CD8-positive, alpha-beta memory T cell (primary cell): Measurements from ENCODE around the gene MAP3K19. TPM values are rescaled to one million over a fixed set of nuclear protein-coding genes. Genes with fewer than 3 reads are reported as not detected.

ENCODE experiments used
- CTCF ChIA-PET: fragments of 350-600 bp; sonication (Branson Sonifier 250); formaldehyde crosslinking; loops from one replicate; lab custom pipeline; 2021; ENCODE audit warnings: antibody characterized with exemption; lab: Charles Lee
- POLR2A ChIA-PET: fragments of 350-600 bp; sonication (Branson Sonifier 250); formaldehyde crosslinking; loops from one replicate; lab custom pipeline; 2021; ENCODE audit warnings: antibody characterized with exemption; lab: Charles Lee
- DNase-seq, 5 donors: peaks; one replicate each; pipeline versions ENCODE4 v3.0.0 to v3.0.0-alpha.2; 2020 to 2022; ENCODE audit warnings: mixed read lengths in 1 of 5
- H3K27ac ChIP-seq: one replicate; pipeline ENCODE4 v1.7.0; 2013; ENCODE audit warnings: low read depth, mild to moderate bottlenecking, low read length, moderate library complexity
- H3K27me3 ChIP-seq: 2 replicates; pipeline ENCODE4 v1.7.0; 2013; ENCODE audit warnings: low read length, mild to moderate bottlenecking; ENCODE audit not compliant: insufficient read depth, poor library complexity, severe bottlenecking
- H3K36me3 ChIP-seq: 2 replicates; pipeline ENCODE4 v1.7.0; 2013; ENCODE audit warnings: mild to moderate bottlenecking, low read length, moderate library complexity; ENCODE audit not compliant: insufficient read depth
- H3K4me1 ChIP-seq: 2 replicates; pipeline ENCODE4 v1.7.0; 2013; ENCODE audit warnings: mild to moderate bottlenecking, low read length, moderate library complexity; ENCODE audit not compliant: insufficient read depth
- H3K4me3 ChIP-seq: 2 replicates; pipeline ENCODE4 v1.7.0; 2013; ENCODE audit warnings: mild to moderate bottlenecking, low read length
- H3K9me3 ChIP-seq: 2 replicates; pipeline ENCODE4 v1.7.0; 2013; ENCODE audit warnings: mild to moderate bottlenecking, low read length
- H3K27ac Mint-ChIP-seq, 8 donors: one replicate each; pipeline ENCODE4 v1.8.0; 2020 to 2021; ENCODE audit warnings: mixed read lengths in 8 of 8, mild to moderate bottlenecking in 6 of 8, inconsistent platforms in 3 of 8, moderate library complexity in 3 of 8
- H3K27me3 Mint-ChIP-seq, 2 donors: one replicate each; pipeline ENCODE4 v1.8.0; 2020 to 2021; ENCODE audit warnings: mixed read lengths in 2 of 2, mild to moderate bottlenecking in 1 of 2, moderate library complexity in 1 of 2
- H3K36me3 Mint-ChIP-seq, 3 donors: one replicate each; pipeline ENCODE4 v1.8.0; 2020 to 2021; ENCODE audit warnings: mixed read lengths in 3 of 3, inconsistent platforms in 1 of 3, mild to moderate bottlenecking in 1 of 3
- H3K4me1 Mint-ChIP-seq, 3 donors: one replicate each; pipeline ENCODE4 v1.8.0; 2020 to 2021; ENCODE audit warnings: mixed read lengths in 3 of 3, inconsistent platforms in 1 of 3, mild to moderate bottlenecking in 1 of 3
- H3K4me3 Mint-ChIP-seq, 7 donors: one replicate each; pipeline ENCODE4 v1.8.0; 2020 to 2021; ENCODE audit warnings: mixed read lengths in 7 of 7, mild to moderate bottlenecking in 6 of 7, moderate library complexity in 4 of 7, inconsistent platforms in 2 of 7
- H3K9me3 Mint-ChIP-seq, 5 donors: one replicate each; pipeline ENCODE4 v1.8.0; 2020 to 2022; ENCODE audit warnings: mixed read lengths in 5 of 5, mild to moderate bottlenecking in 3 of 5, moderate library complexity in 2 of 5, inconsistent platforms in 1 of 5
- polyA plus RNA-seq: library from polyadenylated mRNA; unstranded; fragments of 300-500 nt; fragmentation: Illumina TruSeq; gene quantifications from one replicate; pipeline ENCODE4 v1.2.3, GENCODE V29; 2021
- total RNA-seq, 2 experiments: library from RNA; stranded (reverse); gene quantifications; one replicate each; pipeline ENCODE4 v1.2.3, GENCODE V29; 2021

MAP3K19 gene, protein sequence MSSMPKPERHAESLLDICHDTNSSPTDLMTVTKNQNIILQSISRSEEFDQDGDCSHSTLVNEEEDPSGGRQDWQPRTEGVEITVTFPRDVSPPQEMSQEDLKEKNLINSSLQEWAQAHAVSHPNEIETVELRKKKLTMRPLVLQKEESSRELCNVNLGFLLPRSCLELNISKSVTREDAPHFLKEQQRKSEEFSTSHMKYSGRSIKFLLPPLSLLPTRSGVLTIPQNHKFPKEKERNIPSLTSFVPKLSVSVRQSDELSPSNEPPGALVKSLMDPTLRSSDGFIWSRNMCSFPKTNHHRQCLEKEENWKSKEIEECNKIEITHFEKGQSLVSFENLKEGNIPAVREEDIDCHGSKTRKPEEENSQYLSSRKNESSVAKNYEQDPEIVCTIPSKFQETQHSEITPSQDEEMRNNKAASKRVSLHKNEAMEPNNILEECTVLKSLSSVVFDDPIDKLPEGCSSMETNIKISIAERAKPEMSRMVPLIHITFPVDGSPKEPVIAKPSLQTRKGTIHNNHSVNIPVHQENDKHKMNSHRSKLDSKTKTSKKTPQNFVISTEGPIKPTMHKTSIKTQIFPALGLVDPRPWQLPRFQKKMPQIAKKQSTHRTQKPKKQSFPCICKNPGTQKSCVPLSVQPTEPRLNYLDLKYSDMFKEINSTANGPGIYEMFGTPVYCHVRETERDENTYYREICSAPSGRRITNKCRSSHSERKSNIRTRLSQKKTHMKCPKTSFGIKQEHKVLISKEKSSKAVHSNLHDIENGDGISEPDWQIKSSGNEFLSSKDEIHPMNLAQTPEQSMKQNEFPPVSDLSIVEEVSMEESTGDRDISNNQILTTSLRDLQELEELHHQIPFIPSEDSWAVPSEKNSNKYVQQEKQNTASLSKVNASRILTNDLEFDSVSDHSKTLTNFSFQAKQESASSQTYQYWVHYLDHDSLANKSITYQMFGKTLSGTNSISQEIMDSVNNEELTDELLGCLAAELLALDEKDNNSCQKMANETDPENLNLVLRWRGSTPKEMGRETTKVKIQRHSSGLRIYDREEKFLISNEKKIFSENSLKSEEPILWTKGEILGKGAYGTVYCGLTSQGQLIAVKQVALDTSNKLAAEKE (N-terminal part only)
- total RNA-seq = not detected
- polyA plus RNA-seq = not detected

DNA sequence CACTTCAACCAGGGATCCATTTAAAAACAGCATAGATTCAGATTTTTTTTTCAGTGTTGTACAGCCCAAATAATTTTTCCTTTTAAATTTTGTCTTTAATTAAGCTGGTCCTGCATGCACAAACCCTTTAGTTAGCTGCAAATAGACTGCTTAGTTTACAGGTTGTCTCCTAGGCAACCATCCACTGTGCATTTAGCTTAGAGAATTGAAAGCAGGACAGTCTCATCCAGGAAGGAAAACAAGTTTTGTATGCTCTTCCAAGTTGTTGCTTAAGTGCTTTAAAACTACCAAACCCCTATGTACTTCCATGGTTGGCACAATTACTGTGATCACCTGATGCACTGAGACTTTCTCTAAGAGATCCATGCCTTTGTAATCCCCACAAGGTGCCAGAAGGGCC, at the start of gene MAP3K19:
Gene MAP3K19 (minus strand): TSS at position 148 of the 400 bp plus-strand sequence. CDS start 22,800 bp downstream, outside the sequence.
- POLR2A ChIA-PET = no interaction called here

DNA sequence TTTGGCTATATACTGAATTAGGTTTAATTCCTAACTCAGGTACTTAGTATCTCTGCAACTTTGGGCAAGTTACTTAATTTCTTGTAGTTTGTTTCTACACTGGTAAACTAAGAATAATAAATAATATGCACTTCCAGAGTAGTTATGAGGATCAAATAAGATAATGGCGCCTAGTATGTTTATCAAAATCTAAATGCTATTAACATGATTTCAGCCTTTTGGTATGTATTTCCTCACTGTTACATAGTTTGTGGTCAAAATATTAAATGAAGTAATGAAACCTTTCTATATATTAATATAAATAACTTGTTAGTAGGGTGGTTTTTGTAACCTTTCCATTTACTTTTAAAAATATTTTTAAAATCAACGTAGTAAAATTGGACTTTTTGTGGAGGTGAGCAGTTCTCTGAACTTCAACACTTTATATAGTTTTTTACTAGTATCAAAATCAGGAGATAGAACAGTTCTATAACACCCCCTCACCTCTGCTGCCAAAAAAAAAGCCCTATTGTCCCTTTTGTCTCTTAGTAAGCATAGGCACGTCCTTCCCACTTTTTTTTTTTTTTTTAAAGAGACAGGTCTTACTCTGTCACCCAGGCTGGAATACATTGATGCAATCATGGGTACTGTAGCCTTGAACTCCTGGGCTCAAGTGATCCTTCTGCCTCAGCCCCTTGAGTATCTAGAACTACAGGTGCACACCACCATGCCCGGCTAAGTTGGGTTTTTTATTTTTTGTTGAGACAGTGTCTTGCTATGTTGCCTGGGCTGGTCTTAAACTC, 49.6 kb upstream of the MAP3K19 start:
- H3K27ac ChIP-seq = no peak overlapping the region
- H3K27me3 ChIP-seq = no peaks in the 10 kb centered on the region
- no peak for DNase-seq
- H3K4me3 Mint-ChIP-seq = no peak overlapping the region
- H3K4me1 ChIP-seq = no peaks in the 10 kb centered on the region
- peaks cover 14 to 46% (median 23%) of the 10 kb centered on the region in 3 donors for H3K36me3 Mint-ChIP-seq
- ChIA-PET POLR2A (no interaction called here), CTCF (no interaction called here)
- peaks cover 3 to 26% (median 12%) of the 10 kb centered on the region in 3 donors for H3K4me1 Mint-ChIP-seq
- no peaks in the 10 kb centered on the region for H3K27me3 Mint-ChIP-seq
- no peaks in the 10 kb centered on the region for H3K9me3 ChIP-seq
- peaks cover 8% of the 10 kb centered on the region for H3K36me3 ChIP-seq
- no peak overlapping the region for H3K4me3 ChIP-seq
- H3K9me3 Mint-ChIP-seq = no peaks in the 10 kb centered on the region
- H3K27ac Mint-ChIP-seq = peak overlapping the region in 1 of 8 donors; percentile 81

More for the DNA sequence above, at the start of gene MAP3K19:
- H3K9me3 ChIP-seq = no peaks in the 10 kb centered on the region
- H3K27me3 ChIP-seq = no peaks in the 10 kb centered on the region
- H3K27me3 Mint-ChIP-seq = peaks cover 11 to 15% of the 10 kb centered on the region in 2 donors
- DNase-seq = no peak
- peak within 1 kb of the TSS in 2 of 8 donors; percentile 19 to 36 for H3K27ac Mint-ChIP-seq
- H3K36me3 Mint-ChIP-seq = peaks cover 0 to 3% (median 0%) of the 10 kb centered on the region in 3 donors
- CTCF ChIA-PET = no interaction called here
- H3K4me1 Mint-ChIP-seq = peaks cover 6 to 9% (median 7%) of the 10 kb centered on the region in 3 donors
- H3K9me3 Mint-ChIP-seq = peaks cover 0 to 1% (median 0%) of the 10 kb centered on the region in 5 donors
- H3K4me3 Mint-ChIP-seq = peak within 1 kb of the TSS in 1 of 7 donors; percentile 8
- no peak within 1 kb of the TSS for H3K27ac ChIP-seq
- H3K4me3 ChIP-seq = no peak within 1 kb of the TSS
- H3K4me1 ChIP-seq = peaks cover 3% of the 10 kb centered on the region
- H3K36me3 ChIP-seq = no peaks in the 10 kb centered on the region

DNA sequence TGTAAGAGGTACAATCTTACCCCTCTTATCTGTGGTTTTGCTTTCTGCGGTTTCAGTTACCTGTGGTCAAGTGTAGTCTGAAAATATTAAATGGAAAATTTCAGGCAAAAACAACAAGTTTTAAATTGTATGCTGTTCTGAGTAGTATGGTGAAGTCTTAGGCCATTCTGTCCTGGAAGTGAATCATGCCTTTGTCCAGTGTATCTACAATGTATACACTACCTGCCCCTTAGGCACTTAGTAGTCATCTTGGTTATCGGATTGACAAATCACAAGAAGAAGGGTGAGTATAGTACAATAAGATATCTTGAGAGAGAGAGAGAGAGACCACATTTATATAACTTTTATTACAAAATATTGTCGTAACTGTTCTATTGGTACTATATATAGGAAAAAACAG, 48.3 kb upstream of the MAP3K19 start:
- Mint-ChIP-seq H3K4me1 (peaks cover 4 to 26% (median 13%) of the 10 kb centered on the region in 3 donors), H3K27ac (no peak overlapping the region), H3K9me3 (no peaks in the 10 kb centered on the region), H3K4me3 (no peak overlapping the region), H3K27me3 (no peaks in the 10 kb centered on the region), H3K36me3 (peaks cover 11 to 48% (median 27%) of the 10 kb centered on the region in 3 donors)
- Histone ChIP-seq H3K27me3 (no peaks in the 10 kb centered on the region), H3K4me1 (no peaks in the 10 kb centered on the region), H3K4me3 (no peak overlapping the region), H3K9me3 (no peaks in the 10 kb centered on the region), H3K36me3 (peaks cover 8% of the 10 kb centered on the region), H3K27ac (no peak overlapping the region)
- no peak for DNase-seq
- ChIA-PET CTCF (no interaction called here), POLR2A (no interaction called here)

DNA sequence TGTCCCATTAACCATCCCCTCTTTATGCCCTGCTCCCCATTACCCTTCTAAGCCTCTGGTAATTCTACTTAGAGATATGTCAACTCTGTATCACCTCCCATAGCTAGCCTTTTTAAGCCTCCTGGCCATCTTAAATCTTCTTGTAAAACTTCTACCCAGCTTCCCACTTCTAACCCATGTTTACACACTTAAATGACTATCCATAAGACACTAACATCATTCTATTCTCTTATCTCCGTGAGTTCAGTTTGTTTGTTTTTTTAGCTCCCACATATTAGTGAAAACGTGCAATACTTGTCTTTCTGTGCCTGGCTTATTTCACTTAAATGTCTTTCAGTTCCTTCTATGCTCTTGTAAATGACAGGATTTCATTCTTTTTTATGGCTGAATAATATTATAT, 47.3 kb upstream of the MAP3K19 start:
- no peaks in the 10 kb centered on the region for H3K27me3 Mint-ChIP-seq
- POLR2A ChIA-PET = no interaction called here

GRCh38 chr2:135093670-135094330, 46.6 kb upstream of the MAP3K19 start:
- Histone ChIP-seq H3K36me3 (peaks cover 8% of the 10 kb centered on the region), H3K27ac (no peak overlapping the region), H3K4me3 (no peak overlapping the region), H3K9me3 (no peaks in the 10 kb centered on the region), H3K27me3 (no peaks in the 10 kb centered on the region), H3K4me1 (no peaks in the 10 kb centered on the region)
- POLR2A ChIA-PET = interaction anchor here (0.6 kb wide), 1 partner anchor 555 kb away, joined by 6 read pairs; no protein-coding TSS in a partner anchor
- no peak overlapping the region for H3K4me3 Mint-ChIP-seq
- no peaks in the 10 kb centered on the region for H3K27me3 Mint-ChIP-seq
- no peak overlapping the region for H3K27ac Mint-ChIP-seq
- CTCF ChIA-PET = no interaction called here
- H3K36me3 Mint-ChIP-seq = peaks cover 21 to 50% (median 31%) of the 10 kb centered on the region in 3 donors
- peaks cover 4 to 18% (median 13%) of the 10 kb centered on the region in 3 donors for H3K4me1 Mint-ChIP-seq
- no peak for DNase-seq
- H3K9me3 Mint-ChIP-seq = peaks cover 0 to 4% (median 0%) of the 10 kb centered on the region in 5 donors

More for the DNA sequence above, 47.3 kb upstream of the MAP3K19 start:
- Histone ChIP-seq H3K4me3 (no peak overlapping the region), H3K27me3 (no peaks in the 10 kb centered on the region), H3K9me3 (no peaks in the 10 kb centered on the region), H3K36me3 (peaks cover 8% of the 10 kb centered on the region), H3K4me1 (no peaks in the 10 kb centered on the region), H3K27ac (no peak overlapping the region)
- peak overlapping the region in 1 of 8 donors; percentile 55 for H3K27ac Mint-ChIP-seq
- peaks cover 4 to 21% (median 13%) of the 10 kb centered on the region in 3 donors for H3K4me1 Mint-ChIP-seq
- no peak for DNase-seq
- H3K36me3 Mint-ChIP-seq = peaks cover 14 to 47% (median 27%) of the 10 kb centered on the region in 3 donors
- CTCF ChIA-PET = no interaction called here
- no peaks in the 10 kb centered on the region for H3K9me3 Mint-ChIP-seq
- no peak overlapping the region for H3K4me3 Mint-ChIP-seq

GRCh38 chr2:135093193-135093592, 45.9 kb upstream of the MAP3K19 start:
- POLR2A ChIA-PET = no interaction called here
- Histone ChIP-seq H3K27me3 (no peaks in the 10 kb centered on the region), H3K27ac (no peak overlapping the region), H3K36me3 (peaks cover 8% of the 10 kb centered on the region), H3K4me1 (no peaks in the 10 kb centered on the region), H3K4me3 (no peak overlapping the region), H3K9me3 (no peaks in the 10 kb centered on the region)
- peak overlapping the region in 1 of 8 donors; percentile 14 for H3K27ac Mint-ChIP-seq
- H3K36me3 Mint-ChIP-seq = peaks cover 23 to 52% (median 32%) of the 10 kb centered on the region in 3 donors
- H3K4me3 Mint-ChIP-seq = no peak overlapping the region
- H3K9me3 Mint-ChIP-seq = peaks cover 0 to 6% (median 0%) of the 10 kb centered on the region in 5 donors
- CTCF ChIA-PET = no interaction called here
- DNase-seq = no peak
- no peaks in the 10 kb centered on the region for H3K27me3 Mint-ChIP-seq
- H3K4me1 Mint-ChIP-seq = peaks cover 4 to 18% (median 13%) of the 10 kb centered on the region in 3 donors

- no peak overlapping the region for H3K27ac Mint-ChIP-seq
- peaks cover 0 to 6% (median 0%) of the 10 kb centered on the region in 5 donors for H3K9me3 Mint-ChIP-seq
- no peak for DNase-seq
- peaks cover 10 to 21% (median 19%) of the 10 kb centered on the region in 3 donors for H3K4me1 Mint-ChIP-seq
- Histone ChIP-seq H3K9me3 (no peaks in the 10 kb centered on the region), H3K4me1 (no peaks in the 10 kb centered on the region), H3K4me3 (no peak overlapping the region), H3K27me3 (no peaks in the 10 kb centered on the region), H3K36me3 (peaks cover 8% of the 10 kb centered on the region), H3K27ac (no peak overlapping the region)
- CTCF ChIA-PET = no interaction called here
- POLR2A ChIA-PET = no interaction called here
- peaks cover 30 to 53% (median 32%) of the 10 kb centered on the region in 3 donors for H3K36me3 Mint-ChIP-seq
- no peaks in the 10 kb centered on the region for H3K27me3 Mint-ChIP-seq
- no peak overlapping the region for H3K4me3 Mint-ChIP-seq
Observed at GRCh38 chr2:135091681-135092080, 44.4 kb upstream of the MAP3K19 start.
